ENCODE results near the gene LY86.

GRCh38 chr6:6604015-6604414 is 15.5 kb downstream of the LY86 start:
- no peak for TF ChIP-seq POLR2AphosphoS5 (IDR thresholded peaks at IDR 0.05; ENCODE audit: low read depth, low read length)
- TF ChIP-seq, protein P1, sequence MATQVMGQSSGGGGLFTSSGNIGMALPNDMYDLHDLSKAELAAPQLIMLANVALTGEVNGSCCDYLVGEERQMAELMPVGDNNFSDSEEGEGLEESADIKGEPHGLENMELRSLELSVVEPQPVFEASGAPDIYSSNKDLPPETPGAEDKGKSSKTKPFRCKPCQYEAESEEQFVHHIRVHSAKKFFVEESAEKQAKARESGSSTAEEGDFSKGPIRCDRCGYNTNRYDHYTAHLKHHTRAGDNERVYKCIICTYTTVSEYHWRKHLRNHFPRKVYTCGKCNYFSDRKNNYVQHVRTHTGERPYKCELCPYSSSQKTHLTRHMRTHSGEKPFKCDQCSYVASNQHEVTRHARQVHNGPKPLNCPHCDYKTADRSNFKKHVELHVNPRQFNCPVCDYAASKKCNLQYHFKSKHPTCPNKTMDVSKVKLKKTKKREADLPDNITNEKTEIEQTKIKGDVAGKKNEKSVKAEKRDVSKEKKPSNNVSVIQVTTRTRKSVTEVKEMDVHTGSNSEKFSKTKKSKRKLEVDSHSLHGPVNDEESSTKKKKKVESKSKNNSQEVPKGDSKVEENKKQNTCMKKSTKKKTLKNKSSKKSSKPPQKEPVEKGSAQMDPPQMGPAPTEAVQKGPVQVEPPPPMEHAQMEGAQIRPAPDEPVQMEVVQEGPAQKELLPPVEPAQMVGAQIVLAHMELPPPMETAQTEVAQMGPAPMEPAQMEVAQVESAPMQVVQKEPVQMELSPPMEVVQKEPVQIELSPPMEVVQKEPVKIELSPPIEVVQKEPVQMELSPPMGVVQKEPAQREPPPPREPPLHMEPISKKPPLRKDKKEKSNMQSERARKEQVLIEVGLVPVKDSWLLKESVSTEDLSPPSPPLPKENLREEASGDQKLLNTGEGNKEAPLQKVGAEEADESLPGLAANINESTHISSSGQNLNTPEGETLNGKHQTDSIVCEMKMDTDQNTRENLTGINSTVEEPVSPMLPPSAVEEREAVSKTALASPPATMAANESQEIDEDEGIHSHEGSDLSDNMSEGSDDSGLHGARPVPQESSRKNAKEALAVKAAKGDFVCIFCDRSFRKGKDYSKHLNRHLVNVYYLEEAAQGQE (IDR thresholded peaks at IDR 0.05; ENCODE audit: insufficient read depth in 1 of 2, low read depth in 2 of 2, low read length in 2 of 2) = no peak

Measured in PFSK-1 (cell line).